ENCODE data around the gene OR2AG2.

The OR2AG2 gene

DNA sequence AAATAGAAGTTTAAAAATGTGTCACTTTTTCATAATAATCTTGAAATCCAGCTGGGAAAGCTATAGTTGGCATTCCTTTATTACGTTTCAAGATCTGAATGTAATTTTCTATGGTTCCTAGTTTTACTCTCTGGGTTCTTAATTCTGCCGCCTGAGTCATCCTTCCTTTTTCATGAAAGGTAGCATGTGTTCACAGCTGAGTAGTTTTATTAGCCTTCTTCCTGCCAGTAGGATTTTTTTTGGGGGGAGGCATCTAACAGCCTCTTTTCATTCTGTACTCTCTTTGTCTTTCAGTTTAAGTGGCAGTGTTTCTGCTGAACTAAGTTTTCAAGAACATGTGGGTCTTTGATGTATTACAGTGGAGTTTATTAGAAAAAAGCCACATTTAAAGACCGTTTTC lies 36.5 kb downstream of the OR2AG2 start:
- Histone ChIP-seq H2AK5ac (ENCODE audit: low read depth, low read length) (no peak overlapping the region), H2BK5ac (ENCODE audit: low read length) (no peak overlapping the region), H3K27me3 (ENCODE audit: control insufficient read depth in 3 of 3, insufficient read depth in 3 of 3, low read depth in 1 of 3, low read length in 3 of 3) (no peaks in the 10 kb centered on the region), H3K27ac (replicated peaks; ENCODE audit: low read length) (no peak overlapping the region), H3K36me3 (replicated peaks in 1 of 2; ENCODE audit: control insufficient read depth in 2 of 2, insufficient read depth in 2 of 2, low read length in 2 of 2) (no peaks in the 10 kb centered on the region), H3K18ac (ENCODE audit: low read length) (no peak overlapping the region), H2BK12ac (ENCODE audit: low read length) (no peak overlapping the region), H3K4me1 (ENCODE audit: control insufficient read depth in 2 of 2, insufficient read depth in 1 of 2, low read depth in 1 of 2, low read length in 2 of 2) (no peaks in the 10 kb centered on the region), H3K79me1 (ENCODE audit: low read depth, low read length) (no peaks in the 10 kb centered on the region), H2AFZ (ENCODE audit: low read length) (peak overlapping the region; percentile 17), H4K8ac (ENCODE audit: low read depth, low read length) (no peak overlapping the region), H3K14ac (ENCODE audit: low read length) (no peak overlapping the region), H3K23ac (ENCODE audit: low read depth, low read length, poor library complexity) (no peak overlapping the region), H3K9me3 (replicated peaks in 1 of 2; ENCODE audit: control insufficient read depth in 2 of 2, insufficient read depth in 1 of 2, low read depth in 1 of 2, low read length in 2 of 2) (no peaks in the 10 kb centered on the region), H3K4me3 (ENCODE audit: low read length in 2 of 2) (no peak overlapping the region), H3K9ac (ENCODE audit: low read depth, low read length, poor library complexity) (no peak overlapping the region), H2BK120ac (ENCODE audit: low read depth, low read length) (no peak overlapping the region), H3K4me2 (ENCODE audit: insufficient read depth, low read length, poor library complexity, severe bottlenecking) (no peak overlapping the region), H3K4ac (ENCODE audit: low read length) (no peak overlapping the region), H2BK15ac (ENCODE audit: low read length) (no peak overlapping the region), H4K91ac (ENCODE audit: low read depth, low read length, poor library complexity) (no peak overlapping the region)
- WGBS, 2 donors (ENCODE audit: extremely low coverage in 2 of 2, insufficient read length in 2 of 2, insufficient replicate concordance in 1 of 2) = no CpG with 5 or more reads among the region's 3 CpGs
- DNase-seq (ENCODE audit: low spot score) = no peak

DNA sequence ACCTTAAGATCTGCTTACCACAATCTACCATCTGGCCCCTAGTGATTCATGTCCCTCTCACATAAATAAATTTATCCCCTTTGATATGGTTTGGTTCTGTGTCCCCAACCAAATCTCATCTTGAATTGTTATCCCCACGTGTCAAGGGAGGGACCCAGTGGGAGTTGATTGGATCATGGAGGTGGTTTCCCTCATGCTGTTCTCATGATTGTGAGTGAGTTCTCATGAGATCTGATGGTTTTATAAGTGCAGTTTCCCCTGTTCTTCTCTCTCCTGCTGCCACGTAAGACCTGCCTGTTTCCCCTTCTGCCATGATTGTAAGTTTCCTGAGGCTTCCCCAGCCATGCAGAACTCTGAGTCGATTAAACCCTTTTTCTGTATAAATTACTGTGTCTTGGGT lies 37.2 kb downstream of the OR2AG2 start:
- H3K4me1 ChIP-seq (ENCODE audit: control insufficient read depth in 2 of 2, insufficient read depth in 1 of 2, low read depth in 1 of 2, low read length in 2 of 2) = no peaks in the 10 kb centered on the region
- no peak overlapping the region for H3K18ac ChIP-seq (ENCODE audit: low read length)
- H4K8ac ChIP-seq (ENCODE audit: low read depth, low read length) = no peak overlapping the region
- no peak overlapping the region for H3K14ac ChIP-seq (ENCODE audit: low read length)
- H2BK120ac ChIP-seq (ENCODE audit: low read depth, low read length) = no peak overlapping the region
- no peak overlapping the region for H4K91ac ChIP-seq (ENCODE audit: low read depth, low read length, poor library complexity)
- H3K4ac ChIP-seq (ENCODE audit: low read length) = no peak overlapping the region
- no peak overlapping the region for H2BK12ac ChIP-seq (ENCODE audit: low read length)
- H2AFZ ChIP-seq (ENCODE audit: low read length) = no peak overlapping the region
- no peak overlapping the region for H3K23ac ChIP-seq (ENCODE audit: low read depth, low read length, poor library complexity)
- H2BK15ac ChIP-seq (ENCODE audit: low read length) = no peak overlapping the region
- no peak overlapping the region for H3K4me3 ChIP-seq (ENCODE audit: low read length in 2 of 2)
- H3K9ac ChIP-seq (ENCODE audit: low read depth, low read length, poor library complexity) = no peak overlapping the region
- H3K27ac ChIP-seq (replicated peaks; ENCODE audit: low read length) = no peak overlapping the region
- no peak overlapping the region for H2BK5ac ChIP-seq (ENCODE audit: low read length)
- H3K4me2 ChIP-seq (ENCODE audit: insufficient read depth, low read length, poor library complexity, severe bottlenecking) = no peak overlapping the region
- no peaks in the 10 kb centered on the region for H3K27me3 ChIP-seq (ENCODE audit: control insufficient read depth in 3 of 3, insufficient read depth in 3 of 3, low read depth in 1 of 3, low read length in 3 of 3)
- no peak for DNase-seq (ENCODE audit: low spot score)
- WGBS, 2 donors (ENCODE audit: extremely low coverage in 2 of 2, insufficient read length in 2 of 2, insufficient replicate concordance in 1 of 2) = no CpG with 5 or more reads among the region's 3 CpGs
- no peaks in the 10 kb centered on the region for H3K36me3 ChIP-seq (replicated peaks in 1 of 2; ENCODE audit: control insufficient read depth in 2 of 2, insufficient read depth in 2 of 2, low read length in 2 of 2)
- H3K79me1 ChIP-seq (ENCODE audit: low read depth, low read length) = no peaks in the 10 kb centered on the region
- H2AK5ac ChIP-seq (ENCODE audit: low read depth, low read length) = no peak overlapping the region
- no peaks in the 10 kb centered on the region for H3K9me3 ChIP-seq (replicated peaks in 1 of 2; ENCODE audit: control insufficient read depth in 2 of 2, insufficient read depth in 1 of 2, low read depth in 1 of 2, low read length in 2 of 2)

DNA sequence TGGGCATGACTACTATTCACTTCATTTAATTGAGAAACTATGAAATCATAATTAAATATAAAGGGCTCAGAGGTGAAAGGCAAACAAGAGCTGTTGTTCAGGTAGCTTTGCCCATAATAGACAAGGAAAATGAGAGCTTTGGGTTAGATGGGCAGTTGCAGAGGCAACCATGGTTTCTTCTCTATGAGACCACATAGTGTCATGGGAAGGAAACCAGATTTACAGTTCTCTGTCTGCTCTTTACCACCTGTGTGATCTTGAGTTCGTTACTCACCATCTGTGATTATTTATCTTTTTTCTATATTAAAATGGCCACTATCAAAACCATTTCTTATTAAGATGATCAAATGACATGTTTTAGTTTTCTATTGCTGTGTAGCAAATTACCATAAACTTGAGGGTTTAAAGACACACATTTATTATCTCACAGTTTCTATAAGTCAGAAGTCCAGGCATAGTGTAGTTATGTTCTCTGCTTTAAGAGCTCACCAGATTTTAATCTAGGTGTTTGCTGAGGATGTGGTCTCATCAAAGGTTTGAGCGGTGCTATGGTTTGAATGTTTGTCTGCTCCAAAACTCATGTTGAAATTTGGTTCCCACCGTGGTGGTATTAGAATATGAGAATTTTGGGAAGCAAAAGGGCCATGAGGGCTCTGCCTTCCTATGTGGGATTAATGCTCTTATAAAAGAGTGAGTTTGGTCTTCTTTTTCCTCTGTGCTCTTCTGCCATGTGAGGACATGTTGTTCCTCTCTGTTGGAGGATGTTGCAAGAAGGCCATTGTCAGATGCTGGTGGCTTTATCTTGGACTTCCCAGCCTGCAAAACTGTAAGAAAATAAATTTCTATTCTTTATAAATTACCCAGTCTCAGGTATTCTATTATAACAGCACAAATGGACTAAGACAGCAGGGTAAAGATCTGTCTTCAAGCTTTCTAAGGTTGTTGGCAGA lies 38.2 kb downstream of the OR2AG2 start:
- Histone ChIP-seq H3K27ac (replicated peaks; ENCODE audit: low read length) (no peak overlapping the region), H3K9ac (ENCODE audit: low read depth, low read length, poor library complexity) (no peak overlapping the region), H3K4me1 (ENCODE audit: control insufficient read depth in 2 of 2, insufficient read depth in 1 of 2, low read depth in 1 of 2, low read length in 2 of 2) (no peaks in the 10 kb centered on the region), H3K4ac (ENCODE audit: low read length) (no peak overlapping the region), H3K23ac (ENCODE audit: low read depth, low read length, poor library complexity) (no peak overlapping the region), H2BK5ac (ENCODE audit: low read length) (no peak overlapping the region), H2AFZ (ENCODE audit: low read length) (no peak overlapping the region), H4K91ac (ENCODE audit: low read depth, low read length, poor library complexity) (no peak overlapping the region), H2BK120ac (ENCODE audit: low read depth, low read length) (no peak overlapping the region), H4K8ac (ENCODE audit: low read depth, low read length) (no peak overlapping the region), H2BK12ac (ENCODE audit: low read length) (no peak overlapping the region), H3K4me2 (ENCODE audit: insufficient read depth, low read length, poor library complexity, severe bottlenecking) (no peak overlapping the region), H3K18ac (ENCODE audit: low read length) (no peak overlapping the region), H2AK5ac (ENCODE audit: low read depth, low read length) (no peak overlapping the region), H3K14ac (ENCODE audit: low read length) (no peak overlapping the region), H3K79me1 (ENCODE audit: low read depth, low read length) (no peaks in the 10 kb centered on the region), H3K36me3 (replicated peaks in 1 of 2; ENCODE audit: control insufficient read depth in 2 of 2, insufficient read depth in 2 of 2, low read length in 2 of 2) (no peaks in the 10 kb centered on the region), H3K27me3 (ENCODE audit: control insufficient read depth in 3 of 3, insufficient read depth in 3 of 3, low read depth in 1 of 3, low read length in 3 of 3) (no peaks in the 10 kb centered on the region), H2BK15ac (ENCODE audit: low read length) (no peak overlapping the region), H3K4me3 (ENCODE audit: low read length in 2 of 2) (no peak overlapping the region), H3K9me3 (replicated peaks in 1 of 2; ENCODE audit: control insufficient read depth in 2 of 2, insufficient read depth in 1 of 2, low read depth in 1 of 2, low read length in 2 of 2) (no peaks in the 10 kb centered on the region)
- no peak for DNase-seq (ENCODE audit: low spot score)
- no CpG with 5 or more reads among the region's 3 CpGs for WGBS, 2 donors (ENCODE audit: extremely low coverage in 2 of 2, insufficient read length in 2 of 2, insufficient replicate concordance in 1 of 2)

DNA sequence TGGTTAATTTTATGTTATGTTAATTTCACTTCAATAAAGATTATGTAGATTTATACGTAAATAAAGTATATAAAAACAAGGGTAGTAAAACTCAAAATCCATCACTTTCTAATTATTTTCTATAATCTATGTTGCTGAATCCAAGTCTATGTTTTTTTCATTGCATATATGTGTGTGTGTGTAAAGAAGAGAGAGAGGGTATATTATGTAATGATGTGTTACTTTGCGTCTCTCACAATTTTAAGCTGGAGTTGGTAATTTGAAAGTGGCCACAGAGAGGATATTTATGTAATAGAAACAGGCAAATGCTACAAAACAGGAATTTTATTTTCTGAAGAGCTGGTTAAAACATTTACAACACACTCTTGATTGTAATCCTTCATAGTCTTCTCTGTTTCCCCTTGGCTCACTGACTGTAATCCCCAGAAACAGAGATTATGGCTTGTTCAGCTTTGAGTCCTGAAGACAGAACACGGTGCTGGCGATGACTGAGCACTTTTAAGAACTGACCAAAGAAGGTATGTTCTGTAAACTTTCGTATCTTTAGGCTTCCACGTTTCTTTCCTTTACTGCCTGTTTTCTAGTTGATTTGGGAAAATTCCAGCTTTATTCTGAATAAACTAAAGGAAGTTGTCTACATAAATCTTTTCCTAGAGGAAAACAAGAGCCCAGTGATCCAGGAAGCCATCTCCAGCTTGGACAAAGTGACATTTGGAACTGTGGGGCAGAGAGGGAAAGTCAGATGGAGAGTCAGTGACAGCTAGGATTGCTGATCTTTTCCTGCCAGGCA lies 43.6 kb downstream of the OR2AG2 start:
- H3K4me3 ChIP-seq (ENCODE audit: low read length in 2 of 2) = no peak overlapping the region
- no peaks in the 10 kb centered on the region for H3K9me3 ChIP-seq (replicated peaks in 1 of 2; ENCODE audit: control insufficient read depth in 2 of 2, insufficient read depth in 1 of 2, low read depth in 1 of 2, low read length in 2 of 2)
- no peak overlapping the region for H2AK5ac ChIP-seq (ENCODE audit: low read depth, low read length)
- no peaks in the 10 kb centered on the region for H3K4me1 ChIP-seq (ENCODE audit: control insufficient read depth in 2 of 2, insufficient read depth in 1 of 2, low read depth in 1 of 2, low read length in 2 of 2)
- no CpG with 5 or more reads among the region's 6 CpGs for WGBS, 2 donors (ENCODE audit: extremely low coverage in 2 of 2, insufficient read length in 2 of 2, insufficient replicate concordance in 1 of 2)
- peaks cover 0 to 2% (median 0%) of the 10 kb centered on the region in 3 experiments for H3K27me3 ChIP-seq (ENCODE audit: control insufficient read depth in 3 of 3, insufficient read depth in 3 of 3, low read depth in 1 of 3, low read length in 3 of 3)
- H3K9ac ChIP-seq (ENCODE audit: low read depth, low read length, poor library complexity) = no peak overlapping the region
- no peak overlapping the region for H3K14ac ChIP-seq (ENCODE audit: low read length)
- no peak overlapping the region for H2AFZ ChIP-seq (ENCODE audit: low read length)
- H3K27ac ChIP-seq (replicated peaks; ENCODE audit: low read length) = no peak overlapping the region
- H3K4me2 ChIP-seq (ENCODE audit: insufficient read depth, low read length, poor library complexity, severe bottlenecking) = no peak overlapping the region
- no peak for DNase-seq (ENCODE audit: low spot score)
- no peak overlapping the region for H4K8ac ChIP-seq (ENCODE audit: low read depth, low read length)
- H3K18ac ChIP-seq (ENCODE audit: low read length) = no peak overlapping the region
- H3K4ac ChIP-seq (ENCODE audit: low read length) = no peak overlapping the region
- no peak overlapping the region for H2BK120ac ChIP-seq (ENCODE audit: low read depth, low read length)
- H3K79me1 ChIP-seq (ENCODE audit: low read depth, low read length) = no peaks in the 10 kb centered on the region
- no peak overlapping the region for H4K91ac ChIP-seq (ENCODE audit: low read depth, low read length, poor library complexity)
- no peak overlapping the region for H2BK15ac ChIP-seq (ENCODE audit: low read length)
- H2BK5ac ChIP-seq (ENCODE audit: low read length) = no peak overlapping the region
- no peaks in the 10 kb centered on the region for H3K36me3 ChIP-seq (replicated peaks in 1 of 2; ENCODE audit: control insufficient read depth in 2 of 2, insufficient read depth in 2 of 2, low read length in 2 of 2)
- no peak overlapping the region for H3K23ac ChIP-seq (ENCODE audit: low read depth, low read length, poor library complexity)
- no peak overlapping the region for H2BK12ac ChIP-seq (ENCODE audit: low read length)
